Putamen (tissue), 1 donor: ENCODE data around the gene LGR5.
A peak's percentile ranks its signal among the peaks of the same experiment; 100 is the strongest.

Experiments used
- DNase-seq: peaks from one replicate; pipeline ENCODE4 v3.0.0-alpha.2; 2016; ENCODE audit warnings: low spot score

Gene LGR5

DNA sequence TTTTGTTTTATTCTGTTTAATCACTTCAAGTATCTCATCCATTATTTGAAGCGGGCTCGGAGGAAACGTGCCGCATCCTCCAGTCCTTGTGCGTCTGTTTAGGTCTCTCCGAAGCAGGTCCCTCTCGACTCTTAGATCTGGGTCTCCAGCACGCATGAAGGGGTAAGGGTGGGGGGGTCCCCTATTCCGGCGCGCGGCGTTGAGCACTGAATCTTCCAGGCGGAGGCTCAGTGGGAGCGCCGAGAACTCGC is 311 bp upstream of the LGR5 start:
- DNase-seq: no peak

DNA sequence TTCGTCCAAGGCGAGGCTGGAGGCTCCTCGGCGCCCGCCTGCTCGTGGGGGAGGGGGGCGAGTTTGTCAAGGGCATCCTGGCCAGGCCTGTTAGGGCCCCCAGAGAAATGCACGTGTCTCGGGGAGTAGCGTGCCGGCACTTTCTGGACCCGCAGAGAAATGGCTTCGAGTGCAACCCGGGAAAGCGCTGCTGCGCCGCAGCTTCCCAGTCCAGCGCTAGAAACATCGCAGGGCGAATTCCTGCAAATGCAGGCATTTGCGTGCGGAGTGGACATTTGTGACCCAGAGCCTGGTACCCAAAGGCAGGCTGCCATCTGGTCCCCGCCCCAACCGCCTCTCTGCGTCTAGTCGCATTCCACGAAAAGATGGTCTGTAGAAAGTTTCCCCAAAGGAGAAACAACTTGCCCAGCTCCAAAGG is 756 bp downstream of the LGR5 start:
- no peak for DNase-seq

GRCh38 chr12:71440763-71441748 is 1.5 kb downstream of the LGR5 start:
- DNase-seq: no peak

GRCh38 chr12:71441836-71442566 is 2.4 kb downstream of the LGR5 start:
- DNase-seq: no peak

GRCh38 chr12:71442567-71442931 is 3.0 kb downstream of the LGR5 start:
- DNase-seq: no peak

DNA sequence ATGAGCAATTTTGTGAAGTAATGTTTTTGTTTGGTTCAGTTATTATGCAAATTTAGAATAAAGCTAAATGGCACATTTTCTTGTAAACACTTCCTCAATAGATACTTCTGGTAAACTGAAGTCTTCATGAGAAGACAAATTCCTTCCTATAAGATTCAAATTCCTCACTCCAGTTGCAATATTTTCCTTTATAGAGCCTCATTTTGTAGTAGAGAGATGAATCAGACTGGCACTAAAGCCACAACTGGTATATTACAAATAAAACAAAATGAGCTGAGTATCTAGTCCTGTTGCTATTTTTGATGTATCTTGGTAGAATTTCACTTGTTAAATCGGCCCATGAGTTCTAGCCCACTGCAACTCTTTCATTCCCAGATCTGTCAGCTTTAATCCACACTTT is 5.5 kb downstream of the LGR5 start:
- no peak for DNase-seq

- DNase-seq: no peak
Measured at GRCh38 chr12:71447691-71448132, 8.1 kb downstream of the LGR5 start.

DNA sequence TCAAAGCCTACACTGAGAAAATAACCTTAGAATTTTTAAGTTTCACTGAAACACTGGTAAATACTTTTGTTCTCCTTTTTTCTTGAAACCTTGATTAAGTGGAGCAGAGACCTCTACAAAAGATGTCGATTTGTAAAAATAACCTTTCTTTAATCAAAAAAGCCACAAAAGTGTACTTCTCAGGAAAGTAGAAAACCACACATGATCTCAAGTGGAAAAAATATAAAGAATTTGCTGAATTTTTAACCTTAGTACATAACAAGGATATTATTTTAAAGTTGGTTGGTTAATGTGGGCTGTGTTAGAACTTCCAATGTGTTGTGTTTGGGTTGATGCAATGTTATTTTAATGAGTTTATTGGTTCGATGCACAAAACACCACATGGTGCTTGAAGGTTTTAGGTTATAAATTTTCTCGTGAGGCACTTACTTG is 8.6 kb downstream of the LGR5 start:
- no peak for DNase-seq

- DNase-seq: no peak
Measured at GRCh38 chr12:71449373-71450070, 9.9 kb downstream of the LGR5 start.

GRCh38 chr12:71452006-71452405 is 12.4 kb downstream of the LGR5 start:
- no peak for DNase-seq

- DNase-seq: no peak
Measured at GRCh38 chr12:71455028-71455737, 15.6 kb downstream of the LGR5 start.

- DNase-seq: peak; percentile 75
Measured at GRCh38 chr12:71456316-71456715, 16.7 kb downstream of the LGR5 start.

- no peak for DNase-seq
Measured at GRCh38 chr12:71456990-71457389, 17.4 kb downstream of the LGR5 start.

DNA sequence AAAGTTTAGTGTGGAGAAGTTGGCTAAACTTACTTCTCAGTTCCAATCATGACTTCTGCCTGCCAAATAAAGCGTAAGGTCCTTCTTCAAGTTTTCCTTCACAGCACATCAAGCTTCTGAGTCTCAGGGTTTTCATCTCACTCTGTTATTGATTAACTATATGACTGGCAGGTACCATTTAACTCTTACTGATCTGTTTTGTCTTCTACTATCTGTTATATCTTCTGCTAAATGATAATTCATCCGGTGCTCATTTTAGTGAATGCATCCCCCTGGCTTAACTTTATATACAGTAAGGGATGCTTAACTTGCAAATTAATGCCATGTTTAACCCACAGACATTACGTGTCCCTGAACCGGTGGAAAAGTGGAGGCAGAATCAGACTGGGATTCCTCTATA is 20.7 kb downstream of the LGR5 start:
- no peak for DNase-seq

DNA sequence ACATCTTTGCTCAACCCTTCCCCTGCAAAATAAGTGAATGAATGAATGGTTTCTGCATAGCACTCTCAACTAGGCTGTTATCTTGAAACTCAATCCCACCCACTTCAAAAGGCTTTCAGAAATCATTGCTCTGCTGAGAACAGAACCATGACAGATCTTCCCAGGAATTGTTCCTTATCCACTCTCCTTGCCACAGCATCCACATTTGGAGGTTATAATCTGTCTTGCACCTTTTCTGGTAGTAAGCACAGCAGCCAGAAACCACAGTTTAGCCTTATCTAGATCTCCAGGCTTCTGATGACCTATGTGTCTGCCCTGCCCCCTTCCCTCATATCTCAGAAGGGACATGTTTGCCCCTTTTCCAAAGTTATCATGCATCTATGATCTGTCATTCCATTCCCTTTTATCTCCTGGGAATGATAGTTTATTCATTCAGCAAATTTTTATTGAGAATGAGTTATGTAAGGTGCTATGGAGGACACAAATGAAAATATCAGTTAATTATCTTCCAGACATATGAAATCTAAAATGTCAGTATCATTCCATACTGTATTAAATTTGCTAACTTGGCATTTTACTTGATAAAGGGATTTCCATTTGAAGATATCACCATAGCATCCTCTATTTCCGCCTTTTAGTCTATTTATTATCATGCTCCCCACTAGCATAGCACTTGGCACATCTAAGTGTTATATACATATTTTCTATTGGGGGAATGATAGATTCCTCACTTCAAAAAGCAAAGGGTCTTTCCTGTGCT is 21.4 kb downstream of the LGR5 start:
- DNase-seq: no peak

DNA sequence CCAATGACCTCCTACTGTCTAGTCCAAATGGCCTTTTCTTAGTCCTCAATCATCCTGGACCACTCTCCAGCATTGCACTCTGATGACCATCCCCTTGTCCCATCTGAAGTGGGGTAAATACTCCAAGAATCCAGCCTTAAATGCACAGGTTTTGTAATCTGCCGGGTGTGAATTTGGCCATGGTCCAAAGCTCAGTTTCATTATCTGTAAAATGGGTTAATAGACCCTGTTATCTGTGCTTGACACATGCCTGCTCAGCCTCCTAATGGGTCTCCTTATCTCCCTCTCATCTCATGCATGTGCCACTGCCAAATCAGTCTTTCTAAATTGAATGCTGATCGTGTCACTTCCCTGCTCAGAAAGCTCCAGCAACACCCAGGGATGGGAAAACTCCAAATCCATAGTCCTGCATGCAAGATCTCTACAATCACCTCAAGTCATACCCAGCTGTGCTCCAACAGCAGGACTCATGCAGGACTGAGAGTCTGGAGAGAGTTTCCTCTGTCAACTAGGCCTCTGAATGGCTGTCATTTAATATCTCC is 22.3 kb downstream of the LGR5 start:
- DNase-seq: no peak

DNA sequence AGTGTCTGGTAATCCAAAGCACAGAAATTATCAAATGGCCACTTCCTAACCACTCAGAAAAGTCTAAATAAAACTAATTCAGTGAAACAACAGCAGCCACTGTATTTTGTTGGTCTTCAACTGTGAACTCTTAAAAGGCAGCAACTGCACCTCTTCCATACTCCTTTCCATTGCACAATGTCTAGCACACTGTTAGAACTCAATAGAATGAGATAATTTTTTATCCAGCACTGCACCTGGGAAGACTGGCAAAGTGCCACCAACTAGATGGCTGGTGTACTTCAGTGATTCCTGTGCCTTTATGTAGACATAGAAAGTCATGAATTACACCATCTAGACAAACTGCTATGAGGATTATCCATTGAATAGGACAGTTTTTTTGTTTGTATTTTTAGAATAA is 26.2 kb downstream of the LGR5 start:
- no peak for DNase-seq

DNA sequence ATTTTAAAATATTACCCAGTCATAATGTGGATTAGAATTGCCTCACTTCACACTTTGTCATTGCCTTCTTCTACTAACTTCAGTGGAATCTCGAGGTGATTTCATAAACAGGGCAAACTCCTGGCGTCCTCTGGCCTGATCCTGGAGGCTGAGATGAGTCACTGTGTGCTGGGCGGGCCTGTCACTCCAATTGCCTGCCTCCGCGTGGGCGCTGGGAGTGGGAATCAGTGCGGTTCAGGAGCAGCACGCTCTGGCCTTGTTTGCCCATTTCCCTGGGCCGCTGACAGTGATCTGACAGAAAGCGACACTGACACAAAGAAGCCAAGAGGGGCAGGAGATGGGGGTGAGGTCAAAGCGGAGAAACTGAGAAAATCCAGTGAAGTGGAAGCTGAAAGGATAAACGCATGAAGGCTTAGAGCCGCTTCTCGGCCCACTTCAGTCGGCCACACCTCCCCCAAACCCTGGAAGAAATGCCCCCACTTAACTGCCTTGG is 29.7 kb downstream of the LGR5 start:
- DNase-seq: no peak

DNA sequence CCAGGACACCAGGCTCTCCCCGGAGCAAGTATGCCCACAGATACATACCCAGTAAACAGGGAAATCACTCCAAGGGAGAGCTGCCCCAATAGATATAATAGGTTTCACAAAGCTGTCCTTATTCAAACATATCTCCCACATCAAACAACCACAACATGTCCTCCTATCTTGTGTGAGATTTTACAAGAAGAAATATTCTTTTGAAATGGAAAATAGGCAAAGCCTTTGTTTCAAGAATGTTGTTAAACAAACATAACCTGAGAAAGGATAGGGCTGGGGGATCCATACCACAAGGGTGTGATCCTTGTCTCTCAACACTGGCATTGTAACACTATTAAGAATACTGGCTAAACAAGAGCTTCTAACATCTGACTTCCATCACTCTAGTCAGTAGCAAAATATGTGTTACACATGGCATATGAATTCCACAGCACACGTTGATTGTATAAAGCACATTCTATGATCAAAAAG is 32.9 kb downstream of the LGR5 start:
- no peak for DNase-seq

- no peak for DNase-seq
Measured at GRCh38 chr12:71474791-71475190, 35.2 kb downstream of the LGR5 start.

- no peak for DNase-seq
Measured at GRCh38 chr12:71475280-71475679, 35.7 kb downstream of the LGR5 start.
